ENCODE data around the gene HMCN2. TPM values are rescaled to one million over a fixed set of nuclear protein-coding genes. Genes with fewer than 3 reads are reported as not detected.
"Not testable (repeated sequence)": the region's sequence is repeated elsewhere in the genome, so short reads cannot be mapped to it uniquely, and the experiment has no call there.

HMCN2 gene
- total RNA-seq, 4 donors from 2014 or later, result 9.1 to 38.6 (median 12.5) TPM

GRCh38 chr9:130336027-130336610, 70.6 kb downstream of the HMCN2 start:
- TF ChIP-seq POLR2AphosphoS5 (IDR thresholded peaks at IDR 0.05) (peak in 1 of 2 donors; percentile 16), CTCF (IDR thresholded peaks at IDR 0.05) (no peak)
- H3K27ac ChIP-seq (replicated peaks in 1 of 4), result peak overlapping the region; percentile 44 to 96 (median 77)
- DNase-seq (ENCODE audit: extremely low spot score), result no peak
- no peaks in the 10 kb centered on the region for H3K9me3 ChIP-seq
- H3K4me3 ChIP-seq, result no peak overlapping the region
- H3K36me3 ChIP-seq, result peaks cover 0 to 4% (median 2%) of the 10 kb centered on the region in 4 donors
- intact Hi-C loops (cut with DNase I), result no loop called here
- no peaks in the 10 kb centered on the region for H3K27me3 ChIP-seq
- 52% methylated on average over 6 of the region's 6 CpGs for WGBS
- H3K4me1 ChIP-seq, result peaks cover 9 to 55% (median 45%) of the 10 kb centered on the region in 4 donors

- Histone ChIP-seq H3K27ac (replicated peaks in 1 of 4) (peak overlapping the region; percentile 16 to 50 (median 24)), H3K36me3 (peaks cover 0 to 5% (median 2%) of the 10 kb centered on the region in 4 donors), H3K9me3 (no peaks in the 10 kb centered on the region), H3K4me3 (no peak overlapping the region), H3K4me1 (peaks cover 4 to 48% (median 39%) of the 10 kb centered on the region in 4 donors), H3K27me3 (no peaks in the 10 kb centered on the region)
- 82% methylated on average over 7 of the region's 9 CpGs for WGBS
- TF ChIP-seq POLR2A (IDR thresholded peaks at IDR 0.05; ENCODE audit: low read depth) (no peak), POLR2AphosphoS5 (IDR thresholded peaks at IDR 0.05) (no peak)
- intact Hi-C loops (cut with DNase I), result no loop called here
- no peak for DNase-seq (ENCODE audit: extremely low spot score)
Measured at GRCh38 chr9:130336885-130337284, 71.3 kb downstream of the HMCN2 start.

GRCh38 chr9:130337318-130337717, 71.8 kb downstream of the HMCN2 start:
- TF ChIP-seq CTCF (IDR thresholded peaks at IDR 0.05), result no peak
- peaks cover 0 to 5% (median 2%) of the 10 kb centered on the region in 4 donors for H3K36me3 ChIP-seq
- H3K27me3 ChIP-seq, result no peaks in the 10 kb centered on the region
- intact Hi-C loops (cut with DNase I), result no loop called here
- DNase-seq (ENCODE audit: extremely low spot score), result no peak
- no peak overlapping the region for H3K4me3 ChIP-seq
- 91% methylated on average over 5 of the region's 9 CpGs for WGBS
- peaks cover 0 to 45% (median 36%) of the 10 kb centered on the region in 4 donors for H3K4me1 ChIP-seq
- H3K27ac ChIP-seq (replicated peaks in 1 of 4), result peak overlapping the region in 2 of 4 donors; percentile 28 to 50
- H3K9me3 ChIP-seq, result no peaks in the 10 kb centered on the region

GRCh38 chr9:130337784-130338380, 72.3 kb downstream of the HMCN2 start:
- Histone ChIP-seq H3K9me3 (no peaks in the 10 kb centered on the region), H3K4me1 (peaks cover 0 to 45% (median 35%) of the 10 kb centered on the region in 4 donors), H3K36me3 (peaks cover 0 to 5% (median 2%) of the 10 kb centered on the region in 4 donors), H3K4me3 (no peak overlapping the region), H3K27ac (replicated peaks in 1 of 4) (peak overlapping the region in 1 of 4 donors; percentile 50), H3K27me3 (no peaks in the 10 kb centered on the region)
- TF ChIP-seq CTCF (IDR thresholded peaks at IDR 0.05) (no peak), POLR2AphosphoS5 (IDR thresholded peaks at IDR 0.05) (no peak), POLR2A (IDR thresholded peaks at IDR 0.05; ENCODE audit: low read depth) (no peak), EP300 (IDR thresholded peaks at IDR 0.05) (no peak)
- 91% methylated on average over 12 of the region's 16 CpGs for WGBS
- DNase-seq (ENCODE audit: extremely low spot score), result no peak
- intact Hi-C loops (cut with DNase I), result no loop called here

GRCh38 chr9:130338891-130339290, 73.3 kb downstream of the HMCN2 start:
- H3K36me3 ChIP-seq; intact Hi-C loops (cut with DNase I): not testable (repeated sequence)

More at GRCh38 chr9:130338891-130339290, 73.3 kb downstream of the HMCN2 start:
- H3K27ac ChIP-seq (replicated peaks in 1 of 4); DNase-seq (ENCODE audit: extremely low spot score); H3K9me3 ChIP-seq; H3K27me3 ChIP-seq; H3K4me3 ChIP-seq: not testable (repeated sequence)
- H3K4me1 ChIP-seq, result peaks cover 0 to 45% (median 35%) of the 10 kb centered on the region in 4 donors
- 91% methylated on average over 8 of the region's 8 CpGs for WGBS

Measured in esophagus muscularis mucosa (tissue), 4 donors.